Measurements from ENCODE around the gene TNS3.

The TNS3 gene

GRCh38 chr7:47502240-47502877, 79.6 kb downstream of the TNS3 start:
- Histone ChIP-seq H3K36me3 (ENCODE audit: insufficient read depth, low read length) (no peaks in the 10 kb centered on the region), H3K9me3 (ENCODE audit: control insufficient read depth, insufficient read depth, low read length) (no peaks in the 10 kb centered on the region), H3K9ac (ENCODE audit: low read depth, low read length) (no peak overlapping the region), H3K4me1 (ENCODE audit: insufficient read depth, low read length) (peaks cover 14% of the 10 kb centered on the region; the same call in 1 of the 2 replicates)

DNA sequence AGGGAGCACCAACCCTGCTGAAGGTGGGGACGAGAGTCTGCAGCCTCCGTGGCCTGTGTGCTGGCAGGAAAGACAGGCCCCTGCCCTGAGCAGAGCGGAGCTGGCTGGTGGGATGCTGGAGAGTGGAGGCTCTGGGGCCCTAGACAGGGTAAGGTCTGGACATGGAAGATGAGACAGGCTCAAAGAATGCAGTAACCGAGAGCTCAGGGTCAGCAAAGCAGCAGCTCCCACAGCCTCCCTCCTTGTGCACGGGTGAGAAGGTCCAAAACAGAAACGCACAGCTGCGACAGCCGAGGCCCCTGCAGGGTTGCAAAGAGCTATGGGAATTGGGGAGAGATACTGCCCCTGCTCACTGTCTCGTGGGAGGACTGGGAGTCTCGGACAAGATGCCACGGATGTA, 80.5 kb downstream of the TNS3 start:
- H3K9me3 ChIP-seq (ENCODE audit: control insufficient read depth, insufficient read depth, low read length): no peaks in the 10 kb centered on the region
- H3K4me1 ChIP-seq (ENCODE audit: insufficient read depth, low read length): peaks cover 22% of the 10 kb centered on the region
- no peaks in the 10 kb centered on the region for H3K36me3 ChIP-seq (ENCODE audit: insufficient read depth, low read length)
- no peak overlapping the region for H3K9ac ChIP-seq (ENCODE audit: low read depth, low read length)

DNA sequence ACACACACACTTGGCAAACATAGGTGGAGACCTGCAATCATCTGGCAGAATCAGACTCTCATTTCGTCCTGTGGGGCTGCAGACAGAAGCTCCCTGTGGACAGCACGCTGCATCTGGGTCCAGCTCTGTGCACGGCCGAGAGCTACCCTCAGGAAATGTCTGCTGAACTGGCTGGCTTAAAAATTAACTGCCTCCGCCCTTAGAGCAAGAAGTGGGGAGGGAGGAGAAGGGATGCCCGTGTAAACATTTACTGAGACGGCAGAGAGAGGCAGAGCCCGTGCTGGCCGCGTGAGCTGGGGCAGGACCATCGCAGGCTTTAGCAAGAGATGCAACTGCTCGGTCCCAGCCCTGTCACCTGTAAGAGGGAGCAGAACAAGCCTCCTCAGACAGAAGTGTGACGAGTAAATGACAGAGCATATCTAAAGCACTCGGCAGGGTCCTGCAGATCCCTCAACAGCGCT, 81.8 kb downstream of the TNS3 start:
- peaks cover 31% of the 10 kb centered on the region for H3K4me1 ChIP-seq (ENCODE audit: insufficient read depth, low read length)
- no peaks in the 10 kb centered on the region for H3K36me3 ChIP-seq (ENCODE audit: insufficient read depth, low read length)
- no peaks in the 10 kb centered on the region for H3K9me3 ChIP-seq (ENCODE audit: control insufficient read depth, insufficient read depth, low read length)
- no peak overlapping the region for H3K9ac ChIP-seq (ENCODE audit: low read depth, low read length)

DNA sequence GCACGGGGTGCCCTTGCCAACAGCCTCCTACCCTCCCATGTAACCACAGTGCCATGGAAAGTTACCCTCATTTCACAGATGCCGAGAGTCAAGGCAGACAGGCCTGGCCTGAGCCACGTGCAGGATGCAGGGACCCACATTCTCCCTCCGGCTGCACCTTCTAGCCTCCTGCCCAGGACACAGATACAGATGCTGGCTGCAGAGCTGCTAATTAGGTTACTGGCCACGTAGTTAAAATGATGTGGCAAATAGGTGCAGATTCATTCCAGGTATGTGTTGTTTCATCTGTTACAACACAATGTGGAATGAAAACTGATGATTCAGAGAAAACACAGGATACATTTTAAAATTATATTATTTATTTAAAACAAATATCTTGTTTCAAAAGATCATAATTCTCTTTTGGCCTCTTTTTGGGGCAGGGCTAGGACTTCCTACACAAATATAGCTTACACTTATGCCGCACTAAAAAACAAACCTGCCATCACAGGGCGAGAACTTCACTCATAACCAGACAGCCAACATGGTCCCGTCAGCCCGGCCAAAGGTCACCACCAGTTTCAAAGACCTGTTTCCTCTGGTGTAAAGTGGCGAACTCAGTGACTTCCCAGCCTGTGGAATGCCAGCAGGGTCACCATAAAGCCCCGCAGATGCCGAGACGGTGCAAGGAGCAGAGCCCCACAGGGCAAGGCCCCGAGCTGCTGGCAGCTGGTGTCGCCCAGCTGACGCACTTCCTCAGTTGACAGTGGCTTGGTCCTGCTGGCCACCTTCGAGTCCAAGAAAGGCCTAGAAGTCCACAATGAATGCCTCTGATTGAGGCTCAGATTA, 83.5 kb downstream of the TNS3 start:
- no peaks in the 10 kb centered on the region for H3K9me3 ChIP-seq (ENCODE audit: control insufficient read depth, insufficient read depth, low read length)
- peaks cover 40% of the 10 kb centered on the region for H3K4me1 ChIP-seq (ENCODE audit: insufficient read depth, low read length)
- no peak overlapping the region for H3K9ac ChIP-seq (ENCODE audit: low read depth, low read length)
- H3K36me3 ChIP-seq (ENCODE audit: insufficient read depth, low read length): no peaks in the 10 kb centered on the region

DNA sequence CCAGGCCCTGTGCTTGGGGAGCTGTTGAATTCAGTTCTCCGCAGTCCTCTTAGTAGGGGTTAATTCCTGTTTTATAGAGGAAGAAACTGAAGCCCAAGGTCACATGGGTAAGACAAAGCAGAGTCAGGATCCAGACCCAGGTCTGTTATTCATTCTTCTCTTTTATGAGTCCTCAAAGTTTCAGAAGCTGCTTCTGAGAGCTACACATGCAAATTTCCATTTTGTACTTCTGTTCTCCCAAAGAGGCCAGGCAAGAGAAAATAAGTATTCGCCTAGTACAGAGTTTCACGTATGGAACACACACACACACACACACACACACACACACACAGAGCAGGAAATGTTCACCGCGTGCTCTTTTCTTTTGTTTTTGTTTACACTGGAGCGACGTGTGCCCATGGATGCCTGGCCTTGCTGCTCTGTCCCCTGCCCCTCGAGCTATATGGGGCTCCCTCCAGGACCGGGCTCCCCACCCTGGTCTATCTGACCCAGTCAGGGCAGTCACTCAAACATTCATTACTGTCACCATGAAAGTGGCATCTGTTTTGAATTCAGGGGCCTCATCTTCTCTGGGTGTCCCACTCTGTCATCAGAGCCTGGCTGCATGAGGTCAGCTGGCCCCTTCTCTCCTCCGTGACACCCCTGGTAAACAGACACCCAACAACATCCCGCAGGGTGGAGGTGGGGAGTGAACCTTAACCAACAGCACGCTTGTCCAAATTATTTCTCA, 84.4 kb downstream of the TNS3 start:
- H3K36me3 ChIP-seq (ENCODE audit: insufficient read depth, low read length): no peaks in the 10 kb centered on the region
- H3K9me3 ChIP-seq (ENCODE audit: control insufficient read depth, insufficient read depth, low read length): no peaks in the 10 kb centered on the region
- H3K9ac ChIP-seq (ENCODE audit: low read depth, low read length): no peak overlapping the region
- peaks cover 45% of the 10 kb centered on the region for H3K4me1 ChIP-seq (ENCODE audit: insufficient read depth, low read length)

- Histone ChIP-seq H3K4me1 (ENCODE audit: insufficient read depth, low read length) (peaks cover 46% of the 10 kb centered on the region), H3K9me3 (ENCODE audit: control insufficient read depth, insufficient read depth, low read length) (no peaks in the 10 kb centered on the region), H3K36me3 (ENCODE audit: insufficient read depth, low read length) (no peaks in the 10 kb centered on the region), H3K9ac (ENCODE audit: low read depth, low read length) (no peak overlapping the region)
These were observed 85.2 kb downstream of the TNS3 start for GRCh38 chr7:47496666-47497065.

DNA sequence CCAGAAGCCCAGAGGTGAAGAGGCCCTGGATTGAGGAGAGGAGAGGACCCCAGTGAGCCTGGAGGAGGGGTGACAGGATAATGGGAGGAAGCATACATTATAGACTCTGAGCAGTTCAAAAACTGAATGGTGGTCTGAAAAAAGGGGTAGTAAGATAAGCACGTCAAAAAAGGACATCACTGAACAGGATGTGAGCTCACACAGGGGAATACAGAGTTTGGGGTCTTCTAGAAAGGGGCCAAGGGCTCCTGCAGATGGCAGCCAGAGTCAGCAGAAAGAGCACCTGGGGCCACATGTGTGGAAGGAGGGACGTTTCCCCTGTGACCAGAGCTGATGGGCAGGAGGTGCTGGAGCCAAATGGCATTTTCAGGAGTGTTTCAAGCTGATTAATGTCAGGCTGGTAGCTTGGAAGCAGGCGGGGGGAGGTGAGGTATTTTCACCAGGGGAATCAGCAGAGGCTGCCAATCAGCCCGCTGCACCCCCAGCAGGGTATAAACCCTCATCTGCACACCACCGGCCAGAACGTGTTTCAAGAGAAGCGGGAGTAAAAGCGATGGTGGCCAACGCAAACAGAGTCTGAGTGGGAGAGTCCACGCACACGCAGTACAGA, 85.8 kb downstream of the TNS3 start:
- H3K9me3 ChIP-seq (ENCODE audit: control insufficient read depth, insufficient read depth, low read length): no peaks in the 10 kb centered on the region
- no peaks in the 10 kb centered on the region for H3K36me3 ChIP-seq (ENCODE audit: insufficient read depth, low read length)
- H3K9ac ChIP-seq (ENCODE audit: low read depth, low read length): no peak overlapping the region
- H3K4me1 ChIP-seq (ENCODE audit: insufficient read depth, low read length): peaks cover 42% of the 10 kb centered on the region

DNA sequence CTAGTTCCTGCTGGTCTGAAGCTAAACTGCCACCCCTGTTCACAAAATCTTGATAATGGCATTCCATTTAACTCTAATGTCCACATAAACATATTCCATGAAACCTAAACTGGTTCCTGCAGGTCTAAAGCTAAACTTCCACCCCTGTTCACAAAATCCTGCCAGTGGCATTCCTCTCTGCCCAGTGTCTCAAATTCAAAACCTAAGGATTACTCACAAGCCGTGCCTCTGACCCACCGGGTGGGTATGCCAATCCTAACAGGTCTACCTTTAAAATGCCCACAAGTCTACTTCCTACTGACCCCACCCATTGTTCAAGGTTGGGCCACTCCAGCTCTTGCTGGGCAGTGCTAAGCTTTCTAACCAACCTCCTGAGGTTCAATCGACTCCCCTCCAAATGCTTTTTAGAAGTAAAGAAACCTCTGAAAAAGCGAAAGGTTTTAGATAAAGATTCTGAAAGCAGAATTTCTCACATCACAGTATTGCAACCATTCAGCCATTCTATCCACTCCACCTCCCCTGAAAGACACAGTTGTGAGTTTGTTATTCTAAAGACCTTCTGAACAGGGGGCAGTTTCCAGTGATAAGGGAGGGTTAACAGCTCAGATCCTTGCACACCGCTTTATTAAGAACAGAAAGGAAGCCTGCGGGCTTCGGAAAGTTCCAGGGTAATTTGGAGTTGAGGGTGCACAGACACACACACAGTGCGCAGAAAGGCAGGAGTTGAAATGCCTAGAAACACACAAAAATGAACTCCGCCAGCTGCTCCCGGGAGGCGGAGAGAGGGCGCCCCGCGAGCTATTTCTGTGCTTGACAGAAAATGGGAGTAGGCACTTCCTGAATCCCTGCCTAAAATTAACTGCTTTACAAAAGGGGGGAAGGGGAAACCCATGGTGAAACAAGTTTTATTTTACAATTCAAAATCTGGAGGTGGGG, 87.7 kb downstream of the TNS3 start:
- Histone ChIP-seq H3K36me3 (ENCODE audit: insufficient read depth, low read length) (no peaks in the 10 kb centered on the region), H3K9me3 (ENCODE audit: control insufficient read depth, insufficient read depth, low read length) (no peaks in the 10 kb centered on the region), H3K4me1 (ENCODE audit: insufficient read depth, low read length) (peaks cover 42% of the 10 kb centered on the region), H3K9ac (ENCODE audit: low read depth, low read length) (no peak overlapping the region)

DNA sequence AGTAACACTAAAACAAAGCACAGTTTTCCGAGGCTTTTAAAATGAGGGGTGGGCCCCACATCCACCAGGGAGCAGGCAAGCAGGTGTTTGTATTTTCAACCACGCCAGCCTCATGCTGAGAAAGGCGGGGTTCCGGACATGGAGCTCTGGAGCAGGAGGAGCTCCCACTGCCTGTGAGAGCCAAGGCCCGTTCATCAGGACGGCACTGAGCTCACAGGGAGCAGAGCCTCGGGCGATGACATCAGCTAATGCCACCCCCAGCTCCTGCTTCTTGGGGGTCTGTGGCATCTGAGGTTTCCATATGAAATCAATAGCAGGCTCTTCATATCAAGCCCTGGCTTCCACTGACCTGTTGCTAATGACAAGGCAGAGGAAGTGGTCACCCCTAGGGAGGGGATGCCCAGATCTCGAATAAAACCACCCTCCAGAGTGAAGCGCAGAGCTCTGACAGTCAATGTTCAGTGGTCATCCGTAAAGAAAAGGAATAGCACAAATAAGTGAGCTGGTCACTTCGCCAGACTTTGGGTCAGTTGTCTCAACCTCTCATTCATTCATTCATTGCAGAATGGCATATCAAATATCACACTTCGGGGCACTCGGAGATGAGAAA, 89.1 kb downstream of the TNS3 start:
- Histone ChIP-seq H3K9ac (ENCODE audit: low read depth, low read length) (no peak overlapping the region), H3K4me1 (ENCODE audit: insufficient read depth, low read length) (peaks cover 47% of the 10 kb centered on the region), H3K9me3 (ENCODE audit: control insufficient read depth, insufficient read depth, low read length) (no peaks in the 10 kb centered on the region), H3K36me3 (ENCODE audit: insufficient read depth, low read length) (no peaks in the 10 kb centered on the region)

- no peak overlapping the region for H3K9ac ChIP-seq (ENCODE audit: low read depth, low read length)
- no peaks in the 10 kb centered on the region for H3K36me3 ChIP-seq (ENCODE audit: insufficient read depth, low read length)
- peaks cover 37% of the 10 kb centered on the region for H3K4me1 ChIP-seq (ENCODE audit: insufficient read depth, low read length)
- H3K9me3 ChIP-seq (ENCODE audit: control insufficient read depth, insufficient read depth, low read length): no peaks in the 10 kb centered on the region
These were observed 91.2 kb downstream of the TNS3 start for GRCh38 chr7:47490501-47491265.

GRCh38 chr7:47489624-47490023, 92.3 kb downstream of the TNS3 start:
- H3K9ac ChIP-seq (ENCODE audit: low read depth, low read length): no peak overlapping the region
- no peaks in the 10 kb centered on the region for H3K9me3 ChIP-seq (ENCODE audit: control insufficient read depth, insufficient read depth, low read length)
- H3K36me3 ChIP-seq (ENCODE audit: insufficient read depth, low read length): no peaks in the 10 kb centered on the region
- peaks cover 29% of the 10 kb centered on the region for H3K4me1 ChIP-seq (ENCODE audit: insufficient read depth, low read length)

GRCh38 chr7:47488969-47489342, 93.0 kb downstream of the TNS3 start:
- H3K9me3 ChIP-seq (ENCODE audit: control insufficient read depth, insufficient read depth, low read length): no peaks in the 10 kb centered on the region
- H3K9ac ChIP-seq (ENCODE audit: low read depth, low read length): no peak overlapping the region
- no peaks in the 10 kb centered on the region for H3K36me3 ChIP-seq (ENCODE audit: insufficient read depth, low read length)
- peaks cover 23% of the 10 kb centered on the region; the same call in 1 of the 2 replicates for H3K4me1 ChIP-seq (ENCODE audit: insufficient read depth, low read length)
